Tibial artery (tissue), 4 donors: ENCODE results near the gene B3GALT6.
"Not testable (repeated sequence)": the region's sequence is repeated elsewhere in the genome, so short reads cannot be mapped to it uniquely, and the experiment has no call there.

ENCODE experiments used
- DNase-seq, 2 donors: peaks; one replicate each; pipeline ENCODE4 v3.0.0-alpha.2; 2019
- H3K27ac ChIP-seq, 2 donors: fragments of 200-600 bp; sonication (generic) in 1 of 2; 1 replicate in 1 of 2; 2 replicates in 1 of 2; pipeline ENCODE4 v1.5.1; 2018 to 2019; ENCODE audit warnings: mild to moderate bottlenecking in 1 of 2
- H3K27me3 ChIP-seq, 2 donors: fragments of 200-600 bp; sonication (generic) in 1 of 2; one replicate each; pipeline versions ENCODE4 v1.5.1 to v1.6.0; 2016 to 2019
- H3K36me3 ChIP-seq, 3 donors: fragments of 200-600 bp; sonication (generic) in 2 of 3; one replicate each; pipeline ENCODE4 v1.5.1; 2016 to 2019; ENCODE audit warnings: mild to moderate bottlenecking in 2 of 3
- H3K4me1 ChIP-seq, 4 donors: fragments of 200-600 bp; sonication (generic) in 2 of 4; 1 replicate in 3 of 4; 2 replicates in 1 of 4; pipeline ENCODE4 v1.5.1; 2016 to 2019
- H3K4me3 ChIP-seq, 2 donors: fragments of 200-600 bp; sonication (generic) in 1 of 2; 1 replicate in 1 of 2; 2 replicates in 1 of 2; pipeline ENCODE4 v1.5.1; 2018 to 2019; ENCODE audit warnings: mild to moderate bottlenecking in 2 of 2
- H3K9me3 ChIP-seq, 3 donors: fragments of 200-600 bp; sonication (generic) in 1 of 3; one replicate each; pipeline ENCODE4 v1.5.1; 2016 to 2019
- CTCF ChIP-seq, 2 experiments: fragments of 200-600 bp in 1 of 2; fragments of 450-650 bp in 1 of 2; IDR thresholded peaks; one replicate each; pipeline ENCODE4 v1.5.1; 2017 to 2019; ENCODE audit warnings: antibody characterized with exemption in 2 of 2, mild to moderate bottlenecking in 1 of 2, moderate library complexity in 1 of 2
- intact Hi-C: fragments of 100-400 bp; cut with DNase I; formaldehyde crosslinking; loops from one replicate; pipeline ENCODE4 v1.15.0; 2023; ENCODE audit warnings: low total_unique reads

Gene B3GALT6

GRCh38 chr1:1185101-1185765 is 46.8 kb upstream of the B3GALT6 start:
- Histone ChIP-seq H3K4me3 (no peak overlapping the region), H3K9me3 (no peaks in the 10 kb centered on the region), H3K4me1 (no peaks in the 10 kb centered on the region), H3K27ac (no peak overlapping the region), H3K36me3 (no peaks in the 10 kb centered on the region), H3K27me3 (peaks cover 0 to 31% of the 10 kb centered on the region in 2 donors)
- intact Hi-C loops: no loop called here
- no peak for DNase-seq
- no peak for TF ChIP-seq CTCF (IDR thresholded peaks at IDR 0.05)

GRCh38 chr1:1187938-1188337 is 44.1 kb upstream of the B3GALT6 start:
- no peaks in the 10 kb centered on the region for H3K9me3 ChIP-seq
- intact Hi-C loops: no loop called here
- no peak for DNase-seq

GRCh38 chr1:1189111-1189510 is 42.9 kb upstream of the B3GALT6 start:
- H3K27ac ChIP-seq: no peak overlapping the region
- H3K36me3 ChIP-seq: no peaks in the 10 kb centered on the region
- H3K4me1 ChIP-seq: no peaks in the 10 kb centered on the region
- no peaks in the 10 kb centered on the region for H3K27me3 ChIP-seq
- no peak for TF ChIP-seq CTCF (IDR thresholded peaks at IDR 0.05)
- no peak for DNase-seq
- no peak overlapping the region for H3K4me3 ChIP-seq
- intact Hi-C loops: no loop called here
- no peaks in the 10 kb centered on the region for H3K9me3 ChIP-seq

More at GRCh38 chr1:1187938-1188337, 44.1 kb upstream of the B3GALT6 start:
- H3K4me3 ChIP-seq: no peak overlapping the region
- peaks cover 0 to 8% of the 10 kb centered on the region in 2 donors for H3K27me3 ChIP-seq
- no peak overlapping the region for H3K27ac ChIP-seq
- no peaks in the 10 kb centered on the region for H3K36me3 ChIP-seq
- no peaks in the 10 kb centered on the region for H3K4me1 ChIP-seq
- TF ChIP-seq CTCF (IDR thresholded peaks at IDR 0.05): no peak

- intact Hi-C loops: no loop called here
- Histone ChIP-seq H3K9me3 (peaks cover 0 to 9% (median 0%) of the 10 kb centered on the region in 3 donors), H3K27me3 (no peaks in the 10 kb centered on the region), H3K4me1 (no peaks in the 10 kb centered on the region), H3K4me3 (no peak overlapping the region), H3K27ac (no peak overlapping the region), H3K36me3 (no peaks in the 10 kb centered on the region)
- TF ChIP-seq CTCF (IDR thresholded peaks at IDR 0.05): no peak
- no peak for DNase-seq
These were observed 40.3 kb upstream of the B3GALT6 start for GRCh38 chr1:1191734-1192133.

GRCh38 chr1:1194723-1195122 is 37.3 kb upstream of the B3GALT6 start:
- Histone ChIP-seq H3K4me3 (no peak overlapping the region), H3K36me3 (no peaks in the 10 kb centered on the region), H3K4me1 (no peaks in the 10 kb centered on the region), H3K27ac (no peak overlapping the region), H3K9me3 (peaks cover 0 to 9% (median 0%) of the 10 kb centered on the region in 3 donors), H3K27me3 (peaks cover 0 to 21% of the 10 kb centered on the region in 2 donors)
- DNase-seq: no peak
- TF ChIP-seq CTCF (IDR thresholded peaks at IDR 0.05): no peak
- intact Hi-C loops: no loop called here

GRCh38 chr1:1195726-1196125 is 36.3 kb upstream of the B3GALT6 start:
- peaks cover 0 to 31% of the 10 kb centered on the region in 2 donors for H3K27me3 ChIP-seq
- H3K9me3 ChIP-seq, H3K36me3 ChIP-seq, H3K4me1 ChIP-seq, H3K27ac ChIP-seq, H3K4me3 ChIP-seq, intact Hi-C loops, DNase-seq: not testable (repeated sequence)
